Measurements from ENCODE around the gene CGN.

The CGN gene

GRCh38 chr1:151510957-151511635, at the start of gene CGN:
CGN (plus strand) TSS chr1:151511387; CDS start chr1:151518520, 7,133 bp downstream.
- DNase-seq (ENCODE audit: low spot score), result peak; percentile 91

- DNase-seq (ENCODE audit: low spot score), result no peak
Measured at GRCh38 chr1:151461694-151462093, 49.5 kb upstream of the CGN start.

- no peak for DNase-seq (ENCODE audit: low spot score)
Measured at GRCh38 chr1:151465026-151465425, 46.2 kb upstream of the CGN start.

- DNase-seq (ENCODE audit: low spot score), result no peak
Measured at GRCh38 chr1:151472856-151473731, 38.1 kb upstream of the CGN start.

- no peak for DNase-seq (ENCODE audit: low spot score)
Measured at GRCh38 chr1:151474745-151475144, 36.4 kb upstream of the CGN start.

- no peak for DNase-seq (ENCODE audit: low spot score)
Measured at GRCh38 chr1:151475175-151475574, 36.0 kb upstream of the CGN start.

- no peak for DNase-seq (ENCODE audit: low spot score)
Measured at GRCh38 chr1:151476083-151476482, 35.1 kb upstream of the CGN start.

GRCh38 chr1:151477066-151477465, 34.1 kb upstream of the CGN start:
- DNase-seq (ENCODE audit: low spot score), result no peak

GRCh38 chr1:151478140-151478812, 32.9 kb upstream of the CGN start:
- DNase-seq (ENCODE audit: low spot score), result no peak

GRCh38 chr1:151478923-151479322, 32.3 kb upstream of the CGN start:
- no peak for DNase-seq (ENCODE audit: low spot score)

GRCh38 chr1:151479462-151479861, 31.7 kb upstream of the CGN start:
- no peak for DNase-seq (ENCODE audit: low spot score)

- DNase-seq (ENCODE audit: low spot score), result no peak
Measured at GRCh38 chr1:151482017-151482416, 29.2 kb upstream of the CGN start.

GRCh38 chr1:151485685-151486255, 25.4 kb upstream of the CGN start:
- no peak for DNase-seq (ENCODE audit: low spot score)

- no peak for DNase-seq (ENCODE audit: low spot score)
Measured at GRCh38 chr1:151486557-151486956, 24.6 kb upstream of the CGN start.

GRCh38 chr1:151491641-151492040, 19.5 kb upstream of the CGN start:
- DNase-seq (ENCODE audit: low spot score), result no peak

GRCh38 chr1:151492120-151492519, 19.1 kb upstream of the CGN start:
- DNase-seq (ENCODE audit: low spot score), result no peak

GRCh38 chr1:151493042-151493441, 18.1 kb upstream of the CGN start:
- no peak for DNase-seq (ENCODE audit: low spot score)

- no peak for DNase-seq (ENCODE audit: low spot score)
Measured at GRCh38 chr1:151494741-151495281, 16.4 kb upstream of the CGN start.

GRCh38 chr1:151495316-151495715, 15.9 kb upstream of the CGN start:
- DNase-seq (ENCODE audit: low spot score), result no peak

GRCh38 chr1:151499365-151499764, 11.8 kb upstream of the CGN start:
- DNase-seq (ENCODE audit: low spot score), result no peak

GRCh38 chr1:151499930-151500329, 11.3 kb upstream of the CGN start:
- no peak for DNase-seq (ENCODE audit: low spot score)

GRCh38 chr1:151501474-151501873, 9.7 kb upstream of the CGN start:
- DNase-seq (ENCODE audit: low spot score), result no peak
